DND-41 (cell line): ENCODE measurements around the gene HSD17B1.

ENCODE experiments used
- CTCF ChIP-seq: IDR thresholded peaks from 2 replicates; pipeline ENCODE4 v1.5.1; 2012; ENCODE audit warnings: borderline replicate concordance, low read length, moderate library complexity, mild to moderate bottlenecking; ENCODE audit not compliant: poor library complexity, severe bottlenecking; ENCODE audit errors: extremely low read depth
- EZH2 ChIP-seq: IDR thresholded peaks from 3 replicates; pipeline ENCODE4 v1.6.1; 2012; ENCODE audit warnings: borderline replicate concordance, low read depth, mild to moderate bottlenecking, moderate library complexity, low read length, inconsistent platforms; ENCODE audit not compliant: severe bottlenecking

DNA sequence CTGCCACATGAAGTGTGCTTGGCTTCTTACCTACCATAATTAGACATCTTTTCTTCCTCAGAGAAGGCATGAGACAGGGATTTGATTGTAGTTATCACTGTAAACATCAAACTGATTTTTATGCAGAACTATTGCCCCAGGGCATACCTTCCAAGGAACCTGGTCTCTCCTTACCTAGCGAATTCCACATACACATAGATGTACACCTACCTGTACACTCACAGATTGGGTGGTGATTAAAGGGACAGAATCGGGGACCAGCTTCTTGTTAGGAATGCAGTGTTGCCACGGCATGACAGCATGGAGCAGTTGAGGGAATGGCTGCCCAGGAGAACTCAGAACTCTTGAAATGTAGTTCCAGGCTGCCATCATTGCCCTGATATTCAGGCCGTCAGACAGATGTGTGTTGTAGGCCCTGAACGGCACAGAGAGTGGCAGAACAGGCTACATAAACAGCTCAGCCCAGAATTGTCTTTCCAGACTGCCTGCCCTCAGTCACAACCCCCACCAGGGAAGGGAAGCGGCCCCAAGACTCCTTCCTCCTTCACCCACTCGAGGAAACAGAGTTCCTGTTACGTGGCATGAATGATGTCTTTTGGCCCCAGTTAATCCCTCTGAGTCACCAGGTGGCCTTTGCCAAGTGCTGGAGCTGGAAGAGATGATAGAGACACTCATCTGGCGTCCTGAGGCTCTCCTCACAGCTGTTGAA, 34.5 kb upstream of the HSD17B1 start:
- TF ChIP-seq CTCF (no peak), EZH2 (no peak)
